PFSK-1 (cell line): ENCODE data around the gene RLIM.

Experiments
- FOXP2 ChIP-seq: optimal IDR thresholded peaks from 2 replicates; pipeline ENCODE3; 2011; ENCODE audit warnings: borderline replicate concordance, control low read depth, inconsistent platforms; ENCODE audit not compliant: insufficient read depth; ENCODE audit errors: extremely low read length, extremely low read depth
- POLR2AphosphoS5 ChIP-seq: IDR thresholded peaks from 2 replicates; pipeline ENCODE4 v1.6.1; 2012; ENCODE audit warnings: low read depth, mild to moderate bottlenecking, control low read depth, low read length, moderate library complexity
- REST ChIP-seq, 2 experiments: IDR thresholded peaks; 2 replicates each; pipeline versions ENCODE4 v1.6.1 to v1.8.0; 2011 to 2012; ENCODE audit warnings: low read depth in 2 of 2, low read length in 2 of 2, control low read depth in 1 of 2, inconsistent platforms in 1 of 2, mild to moderate bottlenecking in 1 of 2, moderate library complexity in 1 of 2; ENCODE audit not compliant: insufficient read depth in 1 of 2
- SIN3A ChIP-seq: IDR thresholded peaks from 2 replicates; pipeline ENCODE4 v1.6.1; 2012; ENCODE audit warnings: mild to moderate bottlenecking, low read length, moderate library complexity, borderline replicate concordance; ENCODE audit not compliant: insufficient read depth
- TAF1 ChIP-seq: IDR thresholded peaks from 2 replicates; pipeline ENCODE4 v1.6.1; 2012; ENCODE audit warnings: low read length, control low read depth, borderline replicate concordance; ENCODE audit not compliant: insufficient read depth

Gene RLIM

GRCh38 chrX:74535408-74536151 lies 78.8 kb downstream of the RLIM start:
- TF ChIP-seq TAF1 (no peak), REST (IDR thresholded peaks at IDR 0.05; ENCODE audit: insufficient read depth in 1 of 2, low read depth in 2 of 2, low read length in 2 of 2) (no peak), FOXP2 (no peak), SIN3A (no peak), POLR2AphosphoS5 (no peak)
